GM15510 (cell line): ENCODE measurements around the gene ANKRD7.

Experiments
- POLR2A ChIP-seq: IDR thresholded peaks from 3 replicates; pipeline ENCODE4 v1.6.1; 2011; ENCODE audit warnings: borderline replicate concordance; ENCODE audit not compliant: insufficient read length; ENCODE audit errors: extremely low read depth

Gene ANKRD7

DNA sequence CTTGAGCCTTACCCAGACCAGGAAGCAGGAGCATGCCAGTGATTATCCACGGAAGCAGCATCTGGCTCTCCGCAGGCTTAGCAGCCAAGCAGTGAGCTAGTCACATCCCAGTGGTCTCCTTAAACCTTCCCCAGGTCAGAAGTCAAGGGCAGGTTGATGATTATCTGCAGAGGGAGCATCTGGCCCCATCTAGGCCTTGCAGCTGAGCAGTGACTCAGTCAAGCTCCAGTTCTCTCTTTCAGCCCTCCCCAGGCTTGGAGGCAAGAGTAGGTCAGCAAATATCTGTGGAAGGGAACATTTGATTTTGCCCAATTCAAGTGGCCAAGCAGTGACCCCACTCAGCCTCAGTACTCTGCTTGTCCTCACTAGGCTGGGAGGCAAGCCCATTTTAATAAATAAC lies 61.6 kb downstream of the ANKRD7 start:
- TF ChIP-seq POLR2A = no peak

DNA sequence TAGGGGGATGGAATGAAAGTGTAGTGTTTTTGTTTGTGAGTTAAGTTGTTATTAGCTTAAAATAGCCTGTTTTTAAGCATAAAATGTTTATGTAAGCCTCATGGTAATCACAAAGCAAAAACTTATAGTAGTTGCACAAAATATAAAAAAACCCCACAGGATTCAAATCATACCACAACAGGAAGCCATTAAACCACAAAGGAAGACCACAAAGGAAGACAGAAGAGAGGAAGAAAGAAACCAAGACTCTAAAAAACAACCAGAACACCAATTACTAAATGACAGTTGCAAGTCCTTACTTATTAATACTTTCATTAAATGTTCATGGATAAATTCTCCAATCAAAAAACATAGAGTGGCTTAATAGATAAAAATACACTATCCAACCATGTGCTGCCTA lies 63.6 kb downstream of the ANKRD7 start:
- TF ChIP-seq POLR2A = no peak

DNA sequence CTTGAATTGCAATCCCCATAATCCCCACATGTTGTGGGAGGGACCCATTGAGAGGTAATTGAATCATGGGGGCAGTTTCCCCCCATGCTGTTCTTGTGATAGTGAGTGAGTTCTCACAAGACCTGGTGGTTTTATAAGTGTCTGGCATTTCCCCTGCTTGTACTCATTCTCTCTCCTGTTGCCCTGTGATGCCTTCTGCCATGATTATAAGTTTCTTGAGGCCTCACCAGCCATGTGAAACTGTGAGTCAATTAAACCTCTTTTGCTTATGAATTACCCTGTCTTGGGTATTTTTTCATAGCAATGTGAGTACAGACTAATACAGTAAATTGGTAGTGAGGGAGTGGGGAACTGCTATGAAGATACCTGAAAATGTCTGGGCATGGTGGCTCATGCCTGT lies 65.0 kb downstream of the ANKRD7 start:
- TF ChIP-seq POLR2A = no peak
